ENCODE results near the gene SLC39A3.

Gene SLC39A3

DNA sequence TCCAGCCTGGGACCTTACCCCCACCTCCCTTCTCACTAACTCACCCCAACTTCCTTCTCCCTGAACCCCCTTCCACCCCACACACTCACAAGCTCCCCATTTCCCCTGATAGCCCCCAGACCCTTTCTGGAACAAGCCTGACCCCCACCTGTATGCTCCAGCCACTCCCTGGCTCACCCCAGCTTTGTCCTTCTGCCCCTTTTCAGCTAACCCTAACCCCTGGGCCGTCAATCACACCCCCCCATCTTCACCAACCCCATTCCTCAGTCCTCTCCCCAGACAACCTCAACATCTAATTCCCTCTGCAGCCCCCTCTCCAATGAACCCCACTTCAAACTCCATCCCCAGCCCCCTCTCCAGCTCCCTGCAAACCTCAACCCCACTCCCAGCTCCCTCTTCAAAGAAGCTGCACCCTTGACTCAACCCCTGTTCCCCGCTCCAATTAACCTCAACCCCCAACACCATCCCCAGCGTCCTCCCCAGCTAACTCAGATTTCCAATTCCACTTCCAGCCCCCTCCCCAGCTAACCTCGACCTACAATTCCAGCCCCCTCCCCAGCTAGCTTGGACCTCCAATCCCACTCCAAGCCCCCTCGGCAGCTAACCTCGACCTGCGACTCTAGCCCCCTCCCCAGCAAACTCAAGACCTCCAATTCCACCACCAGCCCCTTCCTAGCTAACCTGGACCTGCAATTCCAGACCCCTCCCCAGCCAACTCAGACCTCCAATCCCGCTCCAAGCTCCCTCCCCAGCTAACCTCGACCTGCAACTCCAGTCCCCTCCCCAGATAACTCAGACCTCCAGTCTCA is 38.3 kb downstream of the SLC39A3 start:
- DNase-seq: no peak

- no peak for DNase-seq
Measured at GRCh38 chr19:2700660-2701360, 39.0 kb downstream of the SLC39A3 start.

DNA sequence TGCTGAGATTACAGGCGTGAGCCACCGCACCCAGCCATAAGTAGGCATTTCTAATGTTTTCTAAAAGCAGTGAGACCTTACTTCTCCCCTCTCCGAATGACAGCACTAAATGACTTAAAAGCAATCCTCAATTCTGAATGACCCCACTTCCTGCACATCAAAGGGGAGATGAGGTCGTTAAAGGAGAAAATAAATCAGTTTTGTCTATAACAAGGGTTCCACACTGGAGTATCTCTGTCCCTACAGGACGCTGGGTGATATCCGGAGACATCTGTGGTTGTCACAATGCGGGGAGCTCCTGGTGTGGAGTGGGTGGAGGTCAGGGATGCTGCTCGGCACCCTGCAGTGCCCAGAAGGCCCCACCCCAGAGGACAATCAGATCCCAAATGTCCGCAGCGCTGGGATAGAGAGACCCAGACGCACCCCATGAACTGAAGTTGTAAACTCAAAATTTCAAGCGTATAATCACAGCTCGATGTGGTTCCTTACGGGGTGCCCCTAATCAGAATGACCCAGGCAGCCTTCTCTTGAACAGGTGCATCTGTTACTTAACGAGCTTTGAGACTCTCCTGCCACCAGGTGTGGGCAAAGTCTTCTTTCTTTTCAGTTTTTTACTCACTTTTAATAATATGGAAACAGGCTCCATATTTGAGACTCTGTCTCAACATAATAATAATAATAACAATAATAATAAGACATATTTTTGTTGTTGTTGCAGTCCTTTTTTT is 40.2 kb downstream of the SLC39A3 start:
- no peak for DNase-seq

DNA sequence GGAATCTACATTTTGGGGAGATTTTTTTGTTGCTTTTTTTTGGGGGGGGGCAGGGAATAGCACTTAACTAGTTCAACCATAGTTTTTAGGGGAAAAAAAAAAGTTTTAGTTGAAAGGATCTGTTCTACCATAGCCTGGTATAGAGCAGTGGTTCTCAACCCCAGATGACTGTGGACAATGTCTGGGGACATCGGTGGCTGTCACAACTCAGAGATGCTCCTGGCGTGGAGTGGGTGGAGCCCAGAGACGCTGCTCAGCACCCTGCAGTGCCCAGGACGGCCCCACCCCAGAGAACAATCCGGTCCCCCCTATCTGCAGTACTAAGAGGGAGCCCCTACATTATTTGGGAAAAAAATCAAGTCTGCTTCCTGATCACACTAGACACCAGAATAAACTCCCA is 45.6 kb downstream of the SLC39A3 start:
- DNase-seq: no peak

DNA sequence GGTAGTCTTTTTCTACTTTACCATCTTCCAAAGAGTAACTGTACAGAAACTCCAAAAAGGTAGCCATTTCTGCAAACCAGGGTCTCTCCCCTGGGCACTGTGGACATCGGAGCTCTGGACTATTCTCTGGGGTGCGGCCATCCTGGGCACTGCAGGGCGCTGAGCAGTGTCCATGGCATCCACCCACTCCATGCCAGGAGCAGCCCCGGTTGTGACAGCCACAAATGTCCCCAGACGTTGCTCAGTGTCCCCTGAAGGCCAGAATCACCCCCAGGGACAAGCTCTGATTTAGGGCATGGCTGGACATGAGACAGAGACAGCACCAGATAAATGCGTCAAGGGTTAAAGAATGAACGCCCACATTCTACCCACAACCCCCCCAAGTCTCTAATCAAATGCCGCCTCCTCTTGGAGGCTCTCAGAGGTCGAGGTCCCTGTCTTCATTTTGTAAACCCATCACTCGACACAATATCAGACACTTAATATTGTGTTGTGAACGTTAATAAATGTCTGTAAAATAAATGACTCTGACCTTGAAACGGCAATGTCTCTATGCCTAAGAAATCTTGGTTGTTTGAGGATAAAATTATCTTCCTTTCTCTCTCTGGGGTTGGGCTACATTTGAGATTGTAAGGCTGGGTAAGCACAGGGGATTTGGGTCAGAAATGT is 46.2 kb downstream of the SLC39A3 start:
- no peak for DNase-seq

DNA sequence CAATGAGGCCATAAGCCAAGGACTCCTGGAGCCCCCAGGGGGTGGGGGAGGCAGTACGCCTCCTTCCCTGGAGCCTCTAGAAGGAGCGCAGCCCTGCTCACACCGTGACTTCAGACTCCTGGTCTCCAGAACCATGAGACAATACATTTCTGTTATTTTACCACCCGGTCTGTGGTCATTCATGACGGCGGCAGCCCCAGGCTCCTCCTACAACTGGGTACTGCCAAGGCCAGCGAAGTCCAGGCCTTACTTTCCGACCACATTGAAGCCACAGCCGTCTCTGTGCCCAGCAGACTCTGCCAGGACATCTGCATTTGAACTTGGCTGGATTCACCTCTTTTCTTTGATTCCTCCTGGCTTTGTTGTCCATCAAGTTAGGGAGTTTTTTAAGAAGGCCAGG is 47.9 kb downstream of the SLC39A3 start:
- no peak for DNase-seq

- DNase-seq: no peak
Measured at GRCh38 chr19:2690856-2691255, 49.0 kb downstream of the SLC39A3 start.

DNA sequence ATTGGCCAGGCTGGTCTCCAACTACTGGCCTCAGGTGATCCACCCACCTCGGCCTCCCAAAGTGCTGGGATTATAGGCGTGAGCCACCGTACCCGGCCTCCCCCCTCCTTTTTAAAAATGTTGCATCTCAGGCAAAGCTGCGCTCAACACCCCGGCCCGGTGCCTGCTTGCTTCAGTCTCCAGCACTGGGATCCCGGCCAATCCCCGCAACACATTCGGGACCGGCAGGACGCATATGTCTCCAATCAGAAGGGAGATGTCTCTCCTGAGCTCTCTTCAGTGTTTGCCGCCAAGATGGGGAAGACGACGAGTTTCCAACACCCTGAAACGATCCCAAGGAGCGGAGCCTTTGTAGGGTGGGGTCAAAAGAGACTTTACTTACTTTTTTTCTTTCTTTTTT is 53.5 kb downstream of the SLC39A3 start:
- DNase-seq: no peak

DNA sequence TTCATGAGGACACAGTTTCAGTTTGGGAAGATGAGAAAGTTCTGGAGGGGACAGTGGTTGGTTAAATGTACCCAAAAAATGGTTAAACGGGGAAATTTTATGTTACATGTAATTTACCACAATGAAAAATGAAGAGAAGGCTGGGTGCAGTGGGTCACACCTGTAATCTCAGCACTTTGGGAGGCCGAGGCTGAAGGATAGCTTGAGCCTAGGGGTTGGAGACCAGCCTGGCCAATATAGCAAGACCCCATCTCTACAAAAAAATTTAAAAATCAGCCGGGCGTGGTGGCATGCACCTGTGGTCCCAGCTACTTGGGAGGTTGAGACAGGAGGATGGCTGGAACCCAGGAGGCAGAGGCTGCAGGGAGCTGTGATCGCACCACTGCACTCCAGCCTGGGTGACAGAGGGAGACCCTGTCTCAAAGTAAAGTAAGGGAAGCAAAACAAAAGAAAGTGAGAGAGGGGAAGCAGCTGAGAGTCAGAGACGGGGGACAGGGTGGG is 54.6 kb downstream of the SLC39A3 start:
- DNase-seq: no peak

- DNase-seq: no peak
Measured at GRCh38 chr19:2683430-2684003, 56.3 kb downstream of the SLC39A3 start.

All from activated naive CD4-positive, alpha-beta T cell treated with Interleukin-2 at 50 U/mL for 16 hours (primary cell).